Measurements from ENCODE around the gene SLC4A3. TPM values are rescaled to one million over a fixed set of nuclear protein-coding genes. Genes with fewer than 3 reads are reported as not detected.

Gene SLC4A3
- total RNA-seq, 1 experiment from 2014 or later: 11.6 TPM

GRCh38 chr2:219597552-219598307 is 29.7 kb upstream of the SLC4A3 start, which contains the start of gene STK11IP:
STK11IP (plus strand) TSS chr2:219597857; CDS start chr2:219598120, 263 bp downstream.
- H3K79me2 ChIP-seq (ENCODE audit: low read length): peaks cover 7% of the 10 kb centered on the region
- DNase-seq (peak; percentile 96), ATAC-seq (peak; percentile 94)
- peak within 1 kb of the TSS; percentile 75 for H3K27ac ChIP-seq (ENCODE audit: low read length)
- peaks cover 15% of the 10 kb centered on the region for H3K4me1 ChIP-seq (ENCODE audit: insufficient read depth, low read length)
- H3K36me3 ChIP-seq (ENCODE audit: low read depth, low read length): no peaks in the 10 kb centered on the region
- peak within 1 kb of the TSS; percentile 94 for H3K9ac ChIP-seq (ENCODE audit: low read length)
- intact Hi-C loops (cut with micrococcal nuclease): loop anchor here (1.0 to 2.0 kb wide), 4 partner anchors 21 to 92 kb away; partner anchors contain the start of genes CHPF and OBSL1
- H3K9me2 ChIP-seq (replicated peaks; ENCODE audit: low read length): no peaks in the 10 kb centered on the region
- ChIA-PET POLR2A (ENCODE audit: unreplicated experiment) (interaction anchor here (0.5 to 1.1 kb wide), 7 partner anchors 26 to 210 kb away, joined by 3 to 11 read pairs (median 5); partner anchors contain the start of genes CHPF, GMPPA and OBSL1), CTCF (interaction anchor here (0.6 to 0.9 kb wide), 2 partner anchors 43 to 92 kb away, joined by 4 to 5 read pairs; no protein-coding TSS in a partner anchor)
- peak within 1 kb of the TSS; percentile 88 for H2AFZ ChIP-seq (ENCODE audit: low read length)
- TF ChIP-seq EZH2 (IDR thresholded peaks at IDR 0.05; ENCODE audit: low read length, unreplicated experiment) (no peak), CTCF (conservative IDR thresholded peaks at IDR 0.05; ENCODE audit: low read depth, low read length) (no peak), EZH2phosphoT487 (IDR thresholded peaks at IDR 0.05; ENCODE audit: borderline replicate concordance, low read length) (no peak)
- peak within 1 kb of the TSS; percentile 94 for H3K4me2 ChIP-seq (ENCODE audit: low read length)
- peak within 1 kb of the TSS; percentile 82 for H3K4me3 ChIP-seq (ENCODE audit: low read length)
- H3K27me3 ChIP-seq (ENCODE audit: low read length): no peaks in the 10 kb centered on the region
- H3F3A ChIP-seq (ENCODE audit: low read length, unreplicated experiment): no peaks in the 10 kb centered on the region
- no peaks in the 10 kb centered on the region for H4K20me1 ChIP-seq (ENCODE audit: low read length)
- no TSS peak for BruUV-seq (replicated peaks)
- no peaks in the 10 kb centered on the region for H3K9me3 ChIP-seq (ENCODE audit: low read length)

GRCh38 chr2:219598308-219599078 is 28.9 kb upstream of the SLC4A3 start:
- intact Hi-C loops (cut with micrococcal nuclease): no loop called here
- TSS peak; percentile 73 for BruUV-seq (replicated peaks)
- no peak for TF ChIP-seq EZH2 (IDR thresholded peaks at IDR 0.05; ENCODE audit: low read length, unreplicated experiment)
- TF ChIP-seq CTCF (conservative IDR thresholded peaks at IDR 0.05; ENCODE audit: low read depth, low read length): no peak
- TF ChIP-seq EZH2phosphoT487 (IDR thresholded peaks at IDR 0.05; ENCODE audit: borderline replicate concordance, low read length): no peak
- Histone ChIP-seq H2AFZ (ENCODE audit: low read length) (peak overlapping the region; percentile 88), H4K20me1 (ENCODE audit: low read length) (no peaks in the 10 kb centered on the region), H3K4me2 (ENCODE audit: low read length) (peak overlapping the region; percentile 94), H3K4me1 (ENCODE audit: insufficient read depth, low read length) (peaks cover 15% of the 10 kb centered on the region), H3K27me3 (ENCODE audit: low read length) (no peaks in the 10 kb centered on the region), H3F3A (ENCODE audit: low read length, unreplicated experiment) (no peaks in the 10 kb centered on the region), H3K9me3 (ENCODE audit: low read length) (no peaks in the 10 kb centered on the region), H3K36me3 (ENCODE audit: low read depth, low read length) (no peaks in the 10 kb centered on the region), H3K4me3 (ENCODE audit: low read length) (peak overlapping the region; percentile 82), H3K79me2 (ENCODE audit: low read length) (peaks cover 7% of the 10 kb centered on the region), H3K9me2 (replicated peaks; ENCODE audit: low read length) (no peaks in the 10 kb centered on the region), H3K9ac (ENCODE audit: low read length) (peak overlapping the region; percentile 94), H3K27ac (ENCODE audit: low read length) (peak overlapping the region; percentile 75)
- ChIA-PET CTCF (interaction anchor here (0.6 kb wide), 1 partner anchor 42 kb away, joined by 4 read pairs; no protein-coding TSS in a partner anchor), POLR2A (ENCODE audit: unreplicated experiment) (no interaction called here)
- DNase-seq: no peak
- no peak for ATAC-seq
